Stimulated activated CD4-positive, alpha-beta T cell treated with anti-CD3 and anti-CD28 coated beads, Interleukin-2, amount 100 ng/mL, for 48 hours (primary cell): Measurements from ENCODE around the gene AHDC1.
"Not testable (repeated sequence)": the region's sequence is repeated elsewhere in the genome, so short reads cannot be mapped to it uniquely, and the experiment has no call there.

Source experiments
- DNase-seq, 2 donors: peaks; one replicate each; pipeline ENCODE4 v3.0.0-alpha.2; 2020

AHDC1 gene

DNA sequence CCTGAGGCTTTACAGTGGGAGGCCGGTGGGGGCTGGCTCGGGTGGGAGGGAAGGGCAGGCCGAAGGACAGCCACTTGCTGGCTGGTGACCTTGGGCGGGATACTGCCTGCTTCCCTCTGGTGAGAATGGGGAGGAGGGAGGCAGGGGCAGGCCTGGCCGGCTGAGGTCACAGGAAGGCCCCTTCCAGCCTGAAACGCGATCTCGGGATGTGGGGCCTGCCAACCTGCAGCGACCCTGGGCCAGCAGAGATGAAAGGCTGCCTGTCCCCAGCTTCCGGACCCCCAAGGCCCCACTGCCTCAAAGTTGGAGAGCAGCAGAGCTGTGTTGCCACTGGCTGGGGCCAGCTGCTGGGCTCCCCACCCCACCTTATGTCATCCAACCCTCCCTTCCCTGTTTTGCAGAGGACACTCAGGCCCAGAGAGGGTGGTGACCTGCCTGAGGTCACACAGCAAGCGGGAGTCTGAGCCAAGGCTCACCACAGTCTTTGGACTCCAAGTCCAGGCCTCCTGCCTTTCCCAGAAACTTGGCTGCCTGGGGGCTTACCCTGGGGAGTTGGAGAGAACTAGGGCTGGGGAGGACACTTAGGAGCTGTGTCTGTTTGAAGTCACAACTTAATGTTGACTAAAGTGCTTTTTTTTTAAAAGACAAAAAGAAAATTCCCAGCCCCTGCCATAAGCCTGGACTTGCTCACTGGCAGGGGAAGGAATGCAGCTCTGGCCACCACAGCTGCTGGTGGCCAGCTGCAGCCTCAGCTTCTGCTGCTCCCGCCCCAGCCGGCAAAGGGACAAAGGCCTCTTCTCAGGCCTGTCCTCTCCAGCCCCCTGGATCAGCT is 99.1 kb downstream of the AHDC1 start:
- no peak for DNase-seq

DNA sequence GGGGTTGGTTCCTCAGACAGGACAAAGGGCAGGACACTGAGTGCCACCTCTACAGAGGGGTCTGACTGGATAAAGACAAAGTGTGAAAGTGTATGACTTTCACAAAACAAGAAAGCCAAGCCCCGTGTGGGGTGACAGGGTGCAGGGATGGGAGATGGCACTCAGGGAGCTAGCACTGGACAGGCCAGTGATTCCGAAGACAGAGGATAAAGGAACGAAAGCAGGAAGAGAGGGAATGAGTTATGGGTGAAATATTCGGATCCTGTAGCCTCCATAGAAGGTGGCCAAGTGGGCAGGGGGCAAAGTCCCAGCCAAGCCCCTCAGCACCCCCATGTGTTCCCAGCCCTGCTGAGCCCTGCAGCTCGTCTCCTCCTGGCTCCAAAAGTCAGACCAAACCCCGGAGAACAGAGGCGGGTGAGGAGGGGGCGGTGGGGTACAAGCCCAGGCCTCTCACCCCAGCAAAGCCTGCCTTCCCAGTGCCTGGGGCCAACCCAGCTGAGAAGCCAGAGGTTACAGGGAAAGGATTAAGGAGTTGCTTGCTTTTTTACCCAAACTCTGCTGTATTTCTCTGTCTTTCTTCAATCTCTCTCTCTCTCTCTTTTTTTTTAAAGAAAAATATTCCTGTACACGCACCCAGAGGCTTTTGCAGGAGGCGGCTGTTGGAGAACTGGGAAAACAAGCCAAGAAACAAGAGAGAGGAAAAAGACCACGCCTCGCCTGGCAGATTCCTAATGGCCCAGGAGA is 99.9 kb downstream of the AHDC1 start:
- no peak for DNase-seq

DNA sequence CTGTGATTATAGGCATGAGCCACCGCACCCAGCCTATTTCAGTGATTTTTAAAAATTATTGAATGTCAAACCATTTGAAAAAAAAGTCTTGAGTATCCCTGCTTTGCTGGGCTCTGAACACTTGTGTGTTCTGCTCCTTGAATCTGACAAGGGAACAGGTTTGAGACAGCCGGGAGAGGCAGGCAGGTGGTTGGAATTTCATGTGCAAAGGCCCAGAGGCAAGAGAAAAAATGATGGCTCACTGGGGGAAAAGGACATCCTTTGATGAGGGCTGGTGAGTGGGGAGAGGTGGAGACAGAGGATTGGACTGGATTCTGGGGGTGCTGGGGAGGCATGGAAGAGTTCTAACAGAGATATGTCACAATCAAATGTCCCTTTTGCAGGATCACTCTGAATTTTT is 100.9 kb downstream of the AHDC1 start:
- DNase-seq = no peak

- DNase-seq = not testable (repeated sequence)
Observed at GRCh38 chr1:27501159-27501558, 102.8 kb downstream of the AHDC1 start.

- DNase-seq = no peak
Observed at GRCh38 chr1:27499142-27499541, 104.8 kb downstream of the AHDC1 start.

- DNase-seq = no peak
Observed at GRCh38 chr1:27496604-27497155, 107.3 kb downstream of the AHDC1 start.

DNA sequence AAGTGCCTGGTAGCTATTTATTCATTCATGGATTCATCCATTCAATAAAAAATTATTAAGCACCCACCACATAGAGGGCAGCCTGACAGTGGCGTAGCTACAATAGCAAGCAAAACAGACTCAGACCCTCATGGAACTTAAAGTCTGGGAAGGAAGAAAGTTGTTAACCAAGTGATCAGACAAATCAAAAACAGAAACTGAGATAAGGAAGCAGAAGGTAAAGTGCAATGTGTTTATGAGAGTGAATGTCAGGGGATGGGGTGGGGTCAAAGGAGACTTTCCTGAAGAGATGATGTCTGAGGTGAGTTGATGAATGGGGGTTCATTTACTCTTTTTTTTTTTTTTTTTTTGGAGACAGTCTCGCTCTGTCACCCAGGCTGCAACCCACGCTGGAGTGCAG is 111.1 kb downstream of the AHDC1 start:
- DNase-seq = no peak

DNA sequence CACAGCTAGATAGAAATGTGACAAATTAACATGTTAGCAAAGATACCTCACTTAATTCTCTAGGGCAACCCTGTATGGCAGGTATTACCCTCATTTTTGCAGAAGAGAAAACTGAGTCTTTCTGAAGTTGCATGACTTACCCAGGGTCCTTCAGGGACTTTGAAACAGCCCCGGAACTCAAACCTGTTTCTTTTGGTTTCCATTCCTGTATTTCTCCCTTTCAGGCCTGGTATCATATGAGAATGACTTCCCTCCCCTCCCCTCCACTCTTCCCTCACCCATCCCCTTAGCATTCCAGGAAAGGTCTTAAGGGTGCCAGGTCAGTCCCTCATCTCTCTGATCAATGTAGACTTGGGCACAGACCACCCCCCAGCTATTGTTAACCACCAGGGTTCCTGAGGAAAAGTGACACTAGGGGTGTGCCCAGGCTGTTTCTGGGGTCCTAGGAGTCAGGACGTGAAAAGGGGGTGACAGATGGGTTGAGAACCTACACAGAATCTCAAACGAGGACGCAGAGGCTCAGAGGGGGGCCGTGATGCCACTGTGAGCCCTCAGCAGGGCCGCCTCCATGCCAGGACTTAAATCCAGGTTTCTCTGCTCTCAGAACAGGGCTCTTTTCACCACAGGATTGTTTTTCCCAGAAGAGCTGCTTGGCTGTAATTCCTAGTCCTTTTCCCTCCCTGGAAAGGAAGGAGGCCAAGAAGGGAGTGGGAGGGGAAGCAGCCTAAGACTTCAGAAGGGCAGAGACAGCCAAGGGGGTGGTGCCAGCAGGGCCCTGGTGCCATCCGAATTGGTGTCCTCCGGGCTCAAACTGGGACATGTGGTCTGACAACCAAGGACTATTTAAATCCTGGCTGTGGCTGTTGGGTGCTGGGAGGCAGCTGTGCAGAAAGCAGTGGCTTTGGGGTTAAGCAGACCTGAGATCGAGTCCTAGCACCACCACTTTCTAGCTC is 111.9 kb downstream of the AHDC1 start:
- DNase-seq = no peak

DNA sequence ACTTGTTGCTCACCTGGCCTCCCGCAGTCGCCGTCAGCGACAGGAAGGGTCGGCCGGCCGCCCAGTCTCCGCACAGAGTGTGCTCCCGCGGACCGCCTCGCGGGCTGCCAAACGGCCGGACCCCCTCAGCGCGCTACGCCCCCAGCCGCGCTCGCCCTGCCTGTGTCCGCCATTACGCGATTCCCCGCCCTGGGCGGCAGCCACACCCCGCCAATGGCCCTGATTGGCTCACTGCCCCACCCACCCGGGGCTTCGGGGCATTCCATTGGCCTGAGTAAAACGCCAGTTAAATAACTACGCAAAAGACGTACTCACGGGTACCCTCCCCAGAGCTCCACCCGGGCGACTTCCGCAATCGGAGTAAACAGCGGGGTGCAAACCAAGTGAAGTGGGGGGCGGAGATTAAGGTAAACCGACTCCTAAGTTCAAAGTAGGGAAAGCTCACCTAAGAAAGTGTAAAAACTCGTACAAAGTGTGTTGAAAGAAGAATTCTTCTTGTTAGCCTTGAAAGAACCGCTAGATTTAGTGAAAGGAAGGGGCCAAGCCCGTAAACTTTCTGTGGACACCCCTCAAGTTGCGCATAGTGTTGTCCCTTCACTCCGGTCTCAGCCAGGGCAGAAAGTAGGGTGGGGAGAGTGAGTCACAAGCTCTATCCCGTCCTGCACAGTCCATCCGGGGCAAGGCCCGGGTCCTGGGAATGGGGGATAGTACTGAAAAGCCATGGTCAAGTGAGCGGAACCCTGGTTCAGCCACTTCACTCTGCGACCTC is 113.8 kb downstream of the AHDC1 start, which contains the start of gene WASF2:
Gene WASF2, minus strand, starts transcription at position 195 of the 769 bp plus-strand sequence. CDS start 61,277 bp downstream, outside the sequence.
- peak; percentile 93 to 95 for DNase-seq

GRCh38 chr1:27489501-27489972 is 114.4 kb downstream of the AHDC1 start:
- DNase-seq = peak; percentile 15 to 16

DNA sequence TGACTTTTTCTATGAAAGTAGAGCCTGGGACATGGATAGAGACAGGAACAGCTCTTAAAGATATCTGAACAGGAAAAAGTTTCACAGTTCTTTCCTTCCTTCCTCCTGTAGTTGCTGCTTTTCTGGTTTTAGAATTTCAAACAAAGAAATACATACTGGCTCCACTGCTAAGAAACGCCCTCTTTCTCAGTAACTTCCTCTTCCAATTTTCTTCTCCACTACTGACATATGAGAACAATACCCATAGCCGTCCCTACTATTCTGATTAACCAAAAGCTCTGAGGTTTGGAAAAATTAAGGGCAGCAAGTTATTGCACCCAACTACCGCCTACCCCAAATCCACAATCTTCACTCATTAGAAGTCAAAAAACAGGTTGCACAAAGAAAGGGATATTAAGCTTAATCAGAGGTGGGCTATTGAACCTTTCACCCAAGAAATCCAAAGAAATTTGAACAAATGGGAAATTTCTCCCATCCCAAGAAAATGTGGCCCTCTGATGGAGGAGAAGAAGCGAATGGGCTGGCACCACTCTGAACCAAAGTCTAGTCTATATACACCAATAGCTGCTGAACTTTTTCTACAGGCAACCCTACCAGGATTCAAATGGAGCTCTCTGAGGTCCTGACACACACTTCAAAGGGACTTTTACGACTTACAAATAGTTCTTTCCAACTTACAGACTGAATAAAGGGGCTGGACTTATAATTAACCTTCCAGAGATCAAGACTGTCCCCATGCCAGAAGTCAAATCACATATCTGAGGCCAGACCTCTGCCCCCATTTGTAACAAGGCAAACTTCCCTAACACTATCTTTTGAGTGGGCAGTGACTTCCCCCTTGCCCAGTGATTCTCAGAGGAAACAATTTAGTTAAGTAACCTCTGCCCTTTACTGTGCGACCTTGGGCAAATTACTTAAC is 115.7 kb downstream of the AHDC1 start:
- no peak for DNase-seq

DNA sequence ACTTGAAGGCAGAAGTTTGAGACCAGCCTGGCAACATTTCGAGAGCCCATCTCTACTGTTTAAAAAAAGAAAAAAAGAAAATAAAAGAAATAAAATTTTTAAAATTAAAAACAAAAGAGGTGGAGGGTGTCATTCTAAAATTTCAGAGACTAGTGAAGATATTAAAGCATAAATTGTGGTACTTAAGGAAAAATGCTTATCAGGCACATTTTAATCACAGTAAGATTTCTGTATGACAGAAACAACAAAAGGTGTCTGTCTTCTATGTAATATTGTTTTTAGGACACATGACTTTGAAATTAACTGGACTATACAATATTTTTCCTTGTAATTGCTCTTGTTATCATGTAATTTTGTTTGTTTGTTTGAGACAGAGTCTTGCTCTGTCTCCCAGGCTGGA is 118.6 kb downstream of the AHDC1 start:
- no peak for DNase-seq
